Panc1 (cell line): Measurements from ENCODE around the gene LRRC3.

Experiments used
- POLR2AphosphoS5 ChIP-seq: IDR thresholded peaks from 2 replicates; pipeline ENCODE4 v1.6.1; 2012; ENCODE audit warnings: mild to moderate bottlenecking, low read depth, low read length, moderate library complexity
- TF ChIP-seq, protein P1 (sequence below): fragments of 450-650 bp; IDR thresholded peaks from 2 replicates; pipeline ENCODE4 v1.5.1; 2017; ENCODE audit warnings: mild to moderate bottlenecking

DNA sequence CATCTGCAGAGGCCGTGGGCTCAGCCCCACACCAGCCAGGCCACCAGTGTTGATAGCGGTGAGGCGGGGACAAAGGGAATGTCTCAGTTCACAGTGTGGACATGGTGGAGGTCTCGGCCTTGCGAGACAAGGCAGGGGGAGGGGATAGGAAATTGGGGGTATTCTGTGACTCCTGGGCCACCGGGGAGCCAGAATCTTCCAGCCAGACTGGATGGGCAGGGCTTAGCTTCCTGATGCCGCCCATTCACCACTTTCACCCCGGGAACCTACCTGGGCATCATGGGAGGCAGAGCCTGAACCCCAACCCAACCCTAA lies 5.1 kb downstream of the LRRC3 start:
- TF ChIP-seq POLR2AphosphoS5 = no peak
- TF ChIP-seq, protein P1, sequence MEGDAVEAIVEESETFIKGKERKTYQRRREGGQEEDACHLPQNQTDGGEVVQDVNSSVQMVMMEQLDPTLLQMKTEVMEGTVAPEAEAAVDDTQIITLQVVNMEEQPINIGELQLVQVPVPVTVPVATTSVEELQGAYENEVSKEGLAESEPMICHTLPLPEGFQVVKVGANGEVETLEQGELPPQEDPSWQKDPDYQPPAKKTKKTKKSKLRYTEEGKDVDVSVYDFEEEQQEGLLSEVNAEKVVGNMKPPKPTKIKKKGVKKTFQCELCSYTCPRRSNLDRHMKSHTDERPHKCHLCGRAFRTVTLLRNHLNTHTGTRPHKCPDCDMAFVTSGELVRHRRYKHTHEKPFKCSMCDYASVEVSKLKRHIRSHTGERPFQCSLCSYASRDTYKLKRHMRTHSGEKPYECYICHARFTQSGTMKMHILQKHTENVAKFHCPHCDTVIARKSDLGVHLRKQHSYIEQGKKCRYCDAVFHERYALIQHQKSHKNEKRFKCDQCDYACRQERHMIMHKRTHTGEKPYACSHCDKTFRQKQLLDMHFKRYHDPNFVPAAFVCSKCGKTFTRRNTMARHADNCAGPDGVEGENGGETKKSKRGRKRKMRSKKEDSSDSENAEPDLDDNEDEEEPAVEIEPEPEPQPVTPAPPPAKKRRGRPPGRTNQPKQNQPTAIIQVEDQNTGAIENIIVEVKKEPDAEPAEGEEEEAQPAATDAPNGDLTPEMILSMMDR = no peak
